Adipocyte (in vitro differentiated cells): ENCODE measurements around the gene EGLN1.
A peak's percentile ranks its signal among the peaks of the same experiment; 100 is the strongest.
"Not testable (repeated sequence)": the region's sequence is repeated elsewhere in the genome, so short reads cannot be mapped to it uniquely, and the experiment has no call there.

ENCODE experiments used
- DNase-seq: peaks from one replicate; pipeline ENCODE4 v3.0.0-alpha.2; 2015; ENCODE audit warnings: low read depth
- H3K27me3 ChIP-seq: replicated peaks from 2 replicates; pipeline ENCODE4 v1.7.0; 2013; ENCODE audit warnings: mild to moderate bottlenecking, low read length, moderate library complexity; ENCODE audit not compliant: control insufficient read depth, insufficient read depth
- H3K36me3 ChIP-seq: 2 replicates; pipeline ENCODE4 v1.7.0; 2013; ENCODE audit warnings: low read length, mild to moderate bottlenecking, moderate library complexity; ENCODE audit not compliant: control insufficient read depth, insufficient read depth, severe bottlenecking
- H3K4me1 ChIP-seq: 2 replicates; pipeline ENCODE4 v1.7.0; 2013; ENCODE audit warnings: mild to moderate bottlenecking, low read length, moderate library complexity; ENCODE audit not compliant: control insufficient read depth, insufficient read depth
- H3K4me3 ChIP-seq: 2 replicates; pipeline ENCODE4 v1.7.0; 2013; ENCODE audit warnings: mild to moderate bottlenecking, low read length, moderate library complexity
- H3K9ac ChIP-seq: 2 replicates; pipeline ENCODE4 v1.7.0; 2013; ENCODE audit warnings: mild to moderate bottlenecking, low read length, moderate library complexity
- H3K9me3 ChIP-seq: 2 replicates; pipeline ENCODE4 v1.7.0; 2013; ENCODE audit warnings: mild to moderate bottlenecking, low read length, moderate library complexity; ENCODE audit not compliant: control insufficient read depth

The EGLN1 gene

DNA sequence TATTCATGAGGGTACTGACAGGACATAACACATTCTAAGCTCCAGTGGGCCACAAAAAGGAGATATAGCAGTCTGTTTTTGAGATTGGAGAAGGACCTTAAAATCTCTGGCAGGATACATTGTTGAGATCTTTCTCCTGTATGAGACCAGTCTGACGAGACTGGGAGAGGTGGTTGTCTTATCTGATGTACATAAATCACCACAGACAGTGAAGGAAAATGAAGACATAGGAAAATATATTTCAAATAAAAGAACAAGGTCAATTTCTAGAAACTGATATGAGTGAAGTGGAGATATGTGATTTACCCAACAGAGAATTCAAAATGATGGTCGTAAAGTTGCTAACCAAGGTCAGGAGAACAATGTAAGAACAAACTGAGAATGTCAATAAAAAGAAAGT, 21.3 kb upstream of the EGLN1 start:
- Histone ChIP-seq H3K9ac (no peak overlapping the region), H3K36me3 (no peaks in the 10 kb centered on the region), H3K4me3 (no peak overlapping the region), H3K27me3 (no peaks in the 10 kb centered on the region), H3K4me1 (no peaks in the 10 kb centered on the region), H3K9me3 (peaks cover 17% of the 10 kb centered on the region)
- no peak for DNase-seq

DNA sequence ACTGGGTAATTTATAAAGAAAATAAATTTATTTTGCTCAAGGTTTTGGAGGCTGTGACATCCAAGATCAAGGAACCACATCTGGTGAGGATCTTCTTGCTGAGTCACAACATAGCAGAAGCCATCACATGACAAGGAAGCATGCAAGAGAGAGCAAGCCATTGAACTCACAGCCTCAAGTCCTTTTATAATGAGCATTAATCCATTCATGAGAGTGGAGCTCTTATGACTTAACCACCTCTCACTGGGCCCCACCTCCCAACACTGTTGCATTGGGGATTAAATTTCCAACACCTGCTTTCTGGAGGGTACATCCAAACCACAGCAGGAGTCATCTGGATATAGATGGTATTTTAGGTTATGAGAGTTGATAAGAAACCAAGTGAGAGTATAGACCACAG, 20.6 kb upstream of the EGLN1 start:
- Histone ChIP-seq H3K9ac (no peak overlapping the region), H3K9me3 (peaks cover 17% of the 10 kb centered on the region), H3K27me3 (no peaks in the 10 kb centered on the region), H3K36me3 (no peaks in the 10 kb centered on the region), H3K4me1 (no peaks in the 10 kb centered on the region), H3K4me3 (no peak overlapping the region)
- DNase-seq: no peak

GRCh38 chr1:231432996-231433395, 10.9 kb upstream of the EGLN1 start:
- H3K9ac ChIP-seq: no peak overlapping the region
- H3K4me3 ChIP-seq: no peak overlapping the region
- no peak for DNase-seq
- H3K36me3 ChIP-seq: no peaks in the 10 kb centered on the region
- no peaks in the 10 kb centered on the region for H3K27me3 ChIP-seq
- no peaks in the 10 kb centered on the region for H3K4me1 ChIP-seq
- no peaks in the 10 kb centered on the region for H3K9me3 ChIP-seq

GRCh38 chr1:231431665-231432415, 9.8 kb upstream of the EGLN1 start:
- H3K36me3 ChIP-seq: no peaks in the 10 kb centered on the region

GRCh38 chr1:231430678-231431352, 8.7 kb upstream of the EGLN1 start:
- not testable (repeated sequence) for H3K4me3 ChIP-seq, H3K4me1 ChIP-seq, DNase-seq, H3K27me3 ChIP-seq, H3K9me3 ChIP-seq, H3K36me3 ChIP-seq, H3K9ac ChIP-seq

More at GRCh38 chr1:231431665-231432415, 9.8 kb upstream of the EGLN1 start:
- H3K9me3 ChIP-seq: no peaks in the 10 kb centered on the region
- H3K27me3 ChIP-seq: no peaks in the 10 kb centered on the region
- no peaks in the 10 kb centered on the region for H3K4me1 ChIP-seq
- H3K4me3 ChIP-seq: no peak overlapping the region
- DNase-seq: no peak
- no peak overlapping the region for H3K9ac ChIP-seq

DNA sequence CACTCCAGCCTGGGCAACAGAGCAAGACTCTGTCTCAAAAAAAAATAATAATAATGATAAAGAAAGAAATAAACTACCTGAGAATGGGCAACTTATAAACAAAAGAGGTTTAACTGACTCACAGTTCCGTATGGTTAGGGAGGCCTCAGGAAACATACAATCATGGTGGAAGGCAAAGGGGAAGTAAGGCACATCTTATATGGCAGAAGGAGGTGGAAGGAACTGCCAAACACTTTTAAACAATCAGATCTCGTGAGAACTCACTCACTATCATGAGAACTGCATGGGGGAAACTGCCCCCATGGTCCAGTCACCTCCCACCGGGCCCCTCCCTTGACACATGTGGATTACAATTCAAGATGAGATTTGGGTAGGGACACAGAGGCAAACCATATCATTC, 6.3 kb upstream of the EGLN1 start:
- Histone ChIP-seq H3K27me3 (no peaks in the 10 kb centered on the region), H3K9ac (no peak overlapping the region), H3K9me3 (no peaks in the 10 kb centered on the region), H3K4me3 (no peak overlapping the region), H3K36me3 (no peaks in the 10 kb centered on the region), H3K4me1 (no peaks in the 10 kb centered on the region)
- no peak for DNase-seq

- Histone ChIP-seq H3K4me1 (peaks cover 7% of the 10 kb centered on the region), H3K27me3 (no peaks in the 10 kb centered on the region), H3K36me3 (no peaks in the 10 kb centered on the region), H3K9ac (no peak overlapping the region), H3K4me3 (no peak overlapping the region), H3K9me3 (no peaks in the 10 kb centered on the region)
- no peak for DNase-seq
Observed at GRCh38 chr1:231424950-231425805, 3.1 kb upstream of the EGLN1 start.

DNA sequence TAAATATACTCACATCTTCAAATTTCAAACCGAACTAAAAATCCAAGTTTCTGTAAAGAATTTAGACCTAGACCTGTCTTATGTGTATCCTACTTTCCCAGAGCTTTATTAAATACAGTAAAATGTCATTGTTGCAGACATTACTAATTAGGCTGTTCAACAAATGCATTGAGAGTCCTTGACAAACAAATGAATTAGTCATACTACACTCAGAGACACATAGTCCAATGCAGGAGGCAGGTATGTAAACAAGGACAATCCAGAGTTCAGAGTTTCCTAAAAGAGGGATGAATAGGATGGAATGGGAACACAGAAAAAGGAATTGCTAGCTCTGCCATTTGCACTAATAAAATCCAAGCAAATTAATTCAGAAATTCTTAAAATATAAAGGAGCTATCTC, 1.6 kb upstream of the EGLN1 start:
- Histone ChIP-seq H3K9ac (no peak overlapping the region), H3K36me3 (no peaks in the 10 kb centered on the region), H3K4me3 (no peak overlapping the region), H3K27me3 (no peaks in the 10 kb centered on the region), H3K9me3 (no peaks in the 10 kb centered on the region), H3K4me1 (peaks cover 18% of the 10 kb centered on the region)
- no peak for DNase-seq

- DNase-seq: no peak
- no peaks in the 10 kb centered on the region for H3K27me3 ChIP-seq
- no peaks in the 10 kb centered on the region for H3K36me3 ChIP-seq
- peaks cover 26% of the 10 kb centered on the region for H3K4me1 ChIP-seq
- peak overlapping the region; percentile 89 for H3K4me3 ChIP-seq
- H3K9ac ChIP-seq: peak overlapping the region; percentile 93
- H3K9me3 ChIP-seq: no peaks in the 10 kb centered on the region
Observed at GRCh38 chr1:231422798-231423309, 767 bp upstream of the EGLN1 start.

- no peaks in the 10 kb centered on the region for H3K36me3 ChIP-seq
- H3K9me3 ChIP-seq: no peaks in the 10 kb centered on the region
- H3K27me3 ChIP-seq: no peaks in the 10 kb centered on the region
- peak overlapping the region; percentile 91 for H3K9ac ChIP-seq
- peak; percentile 76 for DNase-seq
- H3K4me1 ChIP-seq: peaks cover 39% of the 10 kb centered on the region
- peak overlapping the region; percentile 86 for H3K4me3 ChIP-seq
Observed at GRCh38 chr1:231421546-231421970, 529 bp downstream of the EGLN1 start.
